22Rv1 (cell line): ENCODE data around the gene NMU.
"Not testable (repeated sequence)": the region's sequence is repeated elsewhere in the genome, so short reads cannot be mapped to it uniquely, and the experiment has no call there.

Source experiments
- H3K27ac ChIP-seq: fragments of 450-650 bp; 2 replicates; pipeline ENCODE4 v1.5.1; 2017
- CTCF ChIP-seq: fragments of 450-650 bp; IDR thresholded peaks from 2 replicates; pipeline ENCODE4 v1.5.1; 2017; ENCODE audit warnings: mild to moderate bottlenecking
- ZFX ChIP-seq: fragments of 450-650 bp; IDR thresholded peaks from 2 replicates; pipeline ENCODE4 v1.6.1; 2017; ENCODE audit warnings: antibody characterized with exemption, borderline replicate concordance

Gene NMU

GRCh38 chr4:55554453-55555030 is 81.6 kb downstream of the NMU start:
- TF ChIP-seq CTCF (peak; percentile 48), ZFX (no peak)

DNA sequence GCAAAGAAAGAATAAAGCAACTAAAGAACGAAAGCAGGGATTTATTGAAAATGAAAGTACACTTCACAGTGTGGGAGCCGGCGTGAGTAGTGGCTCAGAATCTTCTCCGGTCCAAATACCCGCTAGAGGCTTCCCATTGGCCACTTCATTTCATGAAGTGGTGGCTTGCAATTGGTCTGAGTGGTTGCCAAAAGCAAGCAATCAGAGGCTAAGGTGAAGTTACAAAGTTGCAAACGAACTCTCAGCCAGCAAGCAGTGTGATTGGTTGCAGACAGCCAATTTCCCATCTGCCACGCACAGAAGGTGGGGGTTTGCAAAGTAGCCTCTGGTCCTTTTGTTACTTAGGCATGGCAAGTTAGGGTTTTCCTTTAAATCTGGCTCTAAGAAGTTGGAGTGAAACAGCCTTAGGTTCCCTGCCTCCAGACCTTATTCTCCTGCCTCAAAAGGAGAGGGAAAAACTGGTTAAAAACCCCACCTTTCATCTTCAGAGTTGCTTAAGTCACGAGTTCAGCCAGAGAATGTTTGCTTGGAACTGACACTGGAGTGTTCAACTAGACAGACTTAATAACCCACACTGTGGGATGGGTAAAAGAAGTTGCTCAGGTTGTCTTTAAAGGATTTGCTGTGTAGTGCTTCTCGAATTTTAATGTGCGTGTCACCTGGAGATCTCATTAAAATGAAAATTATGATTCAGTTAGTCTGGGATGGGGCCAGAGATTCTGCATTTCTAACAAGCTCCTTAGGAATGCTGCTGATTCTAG is 82.5 kb downstream of the NMU start:
- TF ChIP-seq CTCF (no peak), ZFX (no peak)
- H3K27ac ChIP-seq, result 0 out of 2 replicates have a peak overlapping the region, but pooled peaks have one; percentile 14

More at GRCh38 chr4:55554453-55555030, 81.6 kb downstream of the NMU start:
- no peak overlapping the region for H3K27ac ChIP-seq

DNA sequence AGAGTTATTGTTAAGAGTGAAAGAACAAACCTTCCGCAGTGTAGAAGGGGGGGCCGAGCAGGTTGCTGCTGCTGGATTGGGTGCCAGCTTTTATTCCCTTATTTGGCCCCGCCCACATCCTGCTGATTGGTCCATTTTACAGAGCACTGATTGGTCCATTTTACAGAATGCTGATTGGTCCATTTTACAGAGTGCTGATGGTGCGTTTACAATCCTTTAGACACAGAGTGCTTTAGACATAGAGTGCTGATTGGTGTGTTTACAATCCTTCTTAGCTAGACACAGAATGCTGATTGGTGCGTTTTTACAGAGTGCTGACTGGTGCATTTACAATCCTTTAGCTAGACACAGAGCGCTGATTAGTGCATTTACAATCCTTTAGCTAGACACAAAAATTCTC is 84.1 kb downstream of the NMU start:
- not testable (repeated sequence) for H3K27ac ChIP-seq

DNA sequence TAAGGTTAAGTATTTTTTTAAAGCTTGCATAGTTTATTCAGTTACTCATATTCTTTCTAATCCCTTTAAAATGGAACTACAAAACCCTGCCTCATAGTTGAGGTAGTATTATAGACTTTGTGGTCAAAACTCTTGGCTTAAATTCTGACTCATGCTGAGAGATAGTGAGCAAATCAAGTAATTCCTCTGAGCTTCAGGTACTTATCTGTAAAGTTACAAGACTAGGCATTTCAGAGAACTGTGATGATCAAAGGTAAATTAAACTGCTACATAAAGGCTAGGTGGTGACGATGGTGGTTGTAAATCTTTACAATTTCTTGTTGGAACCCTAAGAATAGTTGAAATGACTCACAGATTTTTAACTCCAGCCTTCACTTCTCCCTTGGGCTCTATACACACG is 86.2 kb downstream of the NMU start:
- no peak overlapping the region for H3K27ac ChIP-seq
- TF ChIP-seq ZFX (no peak), CTCF (no peak)

DNA sequence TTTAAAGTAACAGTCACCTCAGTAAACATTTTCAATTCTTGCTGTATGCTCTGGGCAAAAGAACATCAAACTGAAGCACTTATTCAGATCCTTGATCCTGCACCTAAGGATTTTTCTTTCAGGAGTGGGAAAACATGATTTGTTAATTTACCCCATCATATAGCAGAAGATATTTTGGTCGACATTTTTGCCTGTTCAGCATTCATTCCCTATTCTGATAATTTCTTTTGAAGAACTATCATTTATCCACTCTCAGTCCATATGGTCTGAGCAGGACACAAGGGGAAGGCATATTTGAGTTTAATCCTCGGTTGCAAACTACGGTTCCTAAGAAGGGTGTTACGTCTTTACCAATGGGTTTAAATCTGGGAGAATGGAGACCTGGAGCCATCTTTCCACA is 88.2 kb downstream of the NMU start:
- TF ChIP-seq CTCF, result no peak
- TF ChIP-seq ZFX, result no peak
- H3K27ac ChIP-seq, result no peak overlapping the region

DNA sequence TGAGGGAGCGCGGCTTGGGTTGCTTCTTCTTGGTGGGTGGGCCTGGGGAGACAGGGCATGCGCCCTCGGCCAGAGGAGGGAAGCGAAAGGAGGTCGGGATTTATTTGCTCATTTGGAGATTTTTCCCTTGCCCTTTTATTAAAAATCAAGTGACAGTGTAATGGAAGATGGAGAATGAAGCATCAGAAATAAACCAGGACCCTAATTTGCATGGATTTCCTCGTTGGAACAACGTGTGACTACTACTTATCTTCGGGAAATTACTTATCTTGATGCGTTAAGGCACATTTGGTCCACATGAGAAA is 88.7 kb downstream of the NMU start:
- H3K27ac ChIP-seq, result peak overlapping the region; percentile 81
- no peak for TF ChIP-seq ZFX
- TF ChIP-seq CTCF, result no peak

GRCh38 chr4:55546756-55547465 is 89.2 kb downstream of the NMU start, which contains the start of gene CLOCK:
Gene CLOCK, minus strand, starts transcription at chr4:55546909. Its CDS starts 64,124 bp downstream, at chr4:55482785.
- TF ChIP-seq ZFX, result no peak
- TF ChIP-seq CTCF, result peak; percentile 66
- H3K27ac ChIP-seq, result peak within 1 kb of the TSS; percentile 81

GRCh38 chr4:55546506-55546755 is 89.7 kb downstream of the NMU start:
- H3K27ac ChIP-seq, result peak overlapping the region; percentile 81
- TF ChIP-seq ZFX (no peak), CTCF (no peak)
